GM18907 (cell line): ENCODE data around the gene AGXT.

ENCODE experiments used
- ATAC-seq: cut with Tn5 transposase; IDR thresholded peaks from one replicate; pipeline ENCODE4 v1.9.1; 2021; ENCODE audit warnings: mild to moderate bottlenecking, moderate library complexity; ENCODE audit not compliant: unreplicated experiment

AGXT gene

GRCh38 chr2:240865391-240865790, 3.2 kb upstream of the AGXT start:
- ATAC-seq: no peak

- no peak for ATAC-seq
Observed at GRCh38 chr2:240869109-240869955, 708 bp downstream of the AGXT start.

GRCh38 chr2:240869956-240870875, 1.6 kb downstream of the AGXT start:
- ATAC-seq: no peak

GRCh38 chr2:240871071-240871958, 2.7 kb downstream of the AGXT start:
- ATAC-seq: no peak

GRCh38 chr2:240872317-240873097, 3.9 kb downstream of the AGXT start:
- ATAC-seq: no peak

- ATAC-seq: no peak
Observed at GRCh38 chr2:240873098-240873788, 4.6 kb downstream of the AGXT start.

- ATAC-seq: no peak
Observed at GRCh38 chr2:240873805-240874714, 5.4 kb downstream of the AGXT start.

- no peak for ATAC-seq
Observed at GRCh38 chr2:240874715-240875227, 6.1 kb downstream of the AGXT start.

GRCh38 chr2:240875228-240876034, 6.8 kb downstream of the AGXT start:
- no peak for ATAC-seq

- no peak for ATAC-seq
Observed at GRCh38 chr2:240876035-240876474, 7.4 kb downstream of the AGXT start.

- no peak for ATAC-seq
Observed at GRCh38 chr2:240876475-240877251, 8.0 kb downstream of the AGXT start.

GRCh38 chr2:240877460-240878340, 9.1 kb downstream of the AGXT start:
- ATAC-seq: no peak

GRCh38 chr2:240878341-240878936, 9.8 kb downstream of the AGXT start:
- ATAC-seq: no peak

- ATAC-seq: no peak
Observed at GRCh38 chr2:240879105-240879504, 10.5 kb downstream of the AGXT start.

- no peak for ATAC-seq
Observed at GRCh38 chr2:240881913-240882312, 13.3 kb downstream of the AGXT start.
